Measurements from ENCODE around the gene GPR39.
A peak's percentile ranks its signal among the peaks of the same experiment; 100 is the strongest.

GPR39 gene

GRCh38 chr2:132416723-132417395, at the start of gene GPR39:
GPR39 (plus strand) TSS chr2:132416805.
- DNase-seq (no peak), ATAC-seq (replicated peaks) (no peak)
- H3K27ac Mint-ChIP-seq, result no peak within 1 kb of the TSS
- H3K4me1 Mint-ChIP-seq, result peaks cover 0 to 10% of the 10 kb centered on the region in 2 donors
- peaks cover 2% of the 10 kb centered on the region in 2 donors for H3K9me3 Mint-ChIP-seq
- peak within 1 kb of the TSS in 1 of 2 donors; percentile 60 for H3K4me3 Mint-ChIP-seq
- H3K36me3 Mint-ChIP-seq, result peaks cover 0 to 3% of the 10 kb centered on the region in 2 donors
- H3K27me3 Mint-ChIP-seq, result peaks cover 25 to 43% of the 10 kb centered on the region in 2 donors

- no peaks in the 10 kb centered on the region for H3K36me3 Mint-ChIP-seq
- H3K4me1 Mint-ChIP-seq, result peaks cover 0 to 4% of the 10 kb centered on the region in 2 donors
- ATAC-seq (replicated peaks), result no peak
Measured at GRCh38 chr2:132368191-132368590, 48.4 kb upstream of the GPR39 start.

GRCh38 chr2:132372276-132372675, 44.3 kb upstream of the GPR39 start:
- peaks cover 0 to 4% of the 10 kb centered on the region in 2 donors for H3K9me3 Mint-ChIP-seq
- H3K4me1 Mint-ChIP-seq, result peaks cover 0 to 3% of the 10 kb centered on the region in 2 donors
- H3K27ac Mint-ChIP-seq, result no peak overlapping the region
- peaks cover 0 to 8% of the 10 kb centered on the region in 2 donors for H3K27me3 Mint-ChIP-seq
- no peak for DNase-seq
- no peak overlapping the region for H3K4me3 Mint-ChIP-seq
- H3K36me3 Mint-ChIP-seq, result no peaks in the 10 kb centered on the region
- ATAC-seq (replicated peaks), result no peak

More at GRCh38 chr2:132368191-132368590, 48.4 kb upstream of the GPR39 start:
- Mint-ChIP-seq H3K27ac (no peak overlapping the region), H3K4me3 (no peak overlapping the region), H3K9me3 (peaks cover 9 to 12% of the 10 kb centered on the region in 2 donors), H3K27me3 (peaks cover 4 to 5% of the 10 kb centered on the region in 2 donors)
- no peak for DNase-seq

GRCh38 chr2:132373391-132374135, 43.0 kb upstream of the GPR39 start:
- H3K27me3 Mint-ChIP-seq, result peaks cover 0 to 8% of the 10 kb centered on the region in 2 donors
- peaks cover 0 to 3% of the 10 kb centered on the region in 2 donors for H3K4me1 Mint-ChIP-seq
- H3K4me3 Mint-ChIP-seq, result no peak overlapping the region
- H3K36me3 Mint-ChIP-seq, result no peaks in the 10 kb centered on the region
- ATAC-seq (replicated peaks) (no peak), DNase-seq (no peak)
- no peak overlapping the region for H3K27ac Mint-ChIP-seq
- H3K9me3 Mint-ChIP-seq, result peaks cover 0 to 4% of the 10 kb centered on the region in 2 donors

GRCh38 chr2:132374151-132374550, 42.5 kb upstream of the GPR39 start:
- no peak overlapping the region for H3K27ac Mint-ChIP-seq
- no peak overlapping the region for H3K4me3 Mint-ChIP-seq
- H3K36me3 Mint-ChIP-seq, result no peaks in the 10 kb centered on the region
- H3K9me3 Mint-ChIP-seq, result peaks cover 0 to 4% of the 10 kb centered on the region in 2 donors
- H3K27me3 Mint-ChIP-seq, result peaks cover 0 to 4% of the 10 kb centered on the region in 2 donors
- ATAC-seq (replicated peaks), result no peak
- peaks cover 0 to 3% of the 10 kb centered on the region in 2 donors for H3K4me1 Mint-ChIP-seq
- no peak for DNase-seq

- Mint-ChIP-seq H3K27ac (no peak overlapping the region), H3K4me3 (no peak overlapping the region), H3K36me3 (no peaks in the 10 kb centered on the region), H3K27me3 (peaks cover 0 to 4% of the 10 kb centered on the region in 2 donors), H3K9me3 (peaks cover 0 to 4% of the 10 kb centered on the region in 2 donors), H3K4me1 (peaks cover 0 to 3% of the 10 kb centered on the region in 2 donors)
- no peak for ATAC-seq (replicated peaks)
- no peak for DNase-seq
Measured at GRCh38 chr2:132374551-132374950, 42.1 kb upstream of the GPR39 start.

DNA sequence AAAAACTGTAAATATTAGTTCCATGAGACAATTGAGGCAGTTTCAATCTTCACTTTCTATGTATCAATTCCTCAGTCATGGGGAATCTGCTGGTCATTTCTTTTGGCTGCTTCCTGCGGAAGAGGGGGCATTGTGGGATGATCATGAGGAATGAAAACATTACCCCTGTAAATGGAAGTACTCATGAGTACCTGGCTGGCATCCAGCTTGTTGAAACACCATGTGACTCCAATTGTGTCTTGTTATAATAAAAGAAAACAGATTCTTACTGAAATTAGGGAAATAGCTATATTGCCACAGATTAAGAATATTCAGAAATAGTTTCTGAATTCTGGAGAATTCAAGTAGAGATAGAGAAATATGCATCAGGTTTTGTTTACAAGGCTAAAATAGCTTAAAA, 41.6 kb upstream of the GPR39 start:
- no peak overlapping the region for H3K4me3 Mint-ChIP-seq
- peaks cover 0 to 3% of the 10 kb centered on the region in 2 donors for H3K4me1 Mint-ChIP-seq
- H3K27ac Mint-ChIP-seq, result no peak overlapping the region
- peaks cover 0 to 7% of the 10 kb centered on the region in 2 donors for H3K9me3 Mint-ChIP-seq
- peaks cover 0 to 4% of the 10 kb centered on the region in 2 donors for H3K27me3 Mint-ChIP-seq
- no peaks in the 10 kb centered on the region for H3K36me3 Mint-ChIP-seq
- ATAC-seq (replicated peaks) (no peak), DNase-seq (no peak)

DNA sequence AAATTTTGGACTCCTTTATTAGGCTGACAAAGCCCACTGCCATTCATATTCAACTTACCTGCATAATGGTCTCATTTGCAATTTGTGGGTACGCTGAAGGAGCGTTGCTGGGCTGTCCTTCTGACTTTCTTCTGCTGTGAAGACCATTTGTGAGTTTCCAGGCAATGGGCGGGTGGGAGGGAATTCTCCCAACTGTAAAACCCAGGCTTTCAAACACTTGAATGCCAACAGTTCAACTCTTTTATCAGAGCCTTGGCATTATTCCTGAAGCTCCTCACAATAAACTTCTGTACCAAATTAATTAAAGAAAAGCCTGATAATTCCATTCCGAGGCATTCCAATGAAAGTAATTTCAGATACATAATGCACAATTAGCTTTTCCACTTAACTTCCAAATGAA, 35.2 kb upstream of the GPR39 start:
- H3K9me3 Mint-ChIP-seq, result peaks cover 8 to 9% of the 10 kb centered on the region in 2 donors
- H3K36me3 Mint-ChIP-seq, result no peaks in the 10 kb centered on the region
- H3K4me1 Mint-ChIP-seq, result peaks cover 2 to 14% of the 10 kb centered on the region in 2 donors
- no peak overlapping the region for H3K27ac Mint-ChIP-seq
- no peak for ATAC-seq (replicated peaks)
- no peaks in the 10 kb centered on the region for H3K27me3 Mint-ChIP-seq
- DNase-seq, result no peak
- H3K4me3 Mint-ChIP-seq, result no peak overlapping the region

DNA sequence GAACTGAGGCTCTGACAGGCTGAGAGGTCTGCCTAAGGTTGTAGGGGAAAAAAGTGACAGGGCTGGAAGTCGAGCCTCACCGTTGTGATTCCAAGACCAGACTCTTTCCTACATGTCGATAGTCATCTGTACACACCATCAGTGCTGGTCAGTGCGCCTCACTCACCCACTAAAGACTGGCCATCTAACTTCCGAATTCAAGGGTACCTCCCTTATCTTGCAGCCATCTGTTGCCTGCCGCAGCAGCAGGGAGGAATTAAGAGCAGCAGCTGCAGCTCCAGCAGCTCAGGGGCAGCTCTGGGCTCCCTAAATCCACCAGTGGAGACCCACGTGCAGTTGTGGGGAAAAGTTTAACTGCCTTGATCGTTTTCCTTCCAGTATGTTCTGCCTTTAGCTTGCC, 32.6 kb upstream of the GPR39 start:
- H3K27me3 Mint-ChIP-seq, result no peaks in the 10 kb centered on the region
- H3K27ac Mint-ChIP-seq, result no peak overlapping the region
- DNase-seq, result no peak
- H3K36me3 Mint-ChIP-seq, result no peaks in the 10 kb centered on the region
- peaks cover 2 to 14% of the 10 kb centered on the region in 2 donors for H3K4me1 Mint-ChIP-seq
- H3K9me3 Mint-ChIP-seq, result peaks cover 9 to 12% of the 10 kb centered on the region in 2 donors
- ATAC-seq (replicated peaks), result peak in 1 of 2 donors; percentile 23
- no peak overlapping the region for H3K4me3 Mint-ChIP-seq

DNA sequence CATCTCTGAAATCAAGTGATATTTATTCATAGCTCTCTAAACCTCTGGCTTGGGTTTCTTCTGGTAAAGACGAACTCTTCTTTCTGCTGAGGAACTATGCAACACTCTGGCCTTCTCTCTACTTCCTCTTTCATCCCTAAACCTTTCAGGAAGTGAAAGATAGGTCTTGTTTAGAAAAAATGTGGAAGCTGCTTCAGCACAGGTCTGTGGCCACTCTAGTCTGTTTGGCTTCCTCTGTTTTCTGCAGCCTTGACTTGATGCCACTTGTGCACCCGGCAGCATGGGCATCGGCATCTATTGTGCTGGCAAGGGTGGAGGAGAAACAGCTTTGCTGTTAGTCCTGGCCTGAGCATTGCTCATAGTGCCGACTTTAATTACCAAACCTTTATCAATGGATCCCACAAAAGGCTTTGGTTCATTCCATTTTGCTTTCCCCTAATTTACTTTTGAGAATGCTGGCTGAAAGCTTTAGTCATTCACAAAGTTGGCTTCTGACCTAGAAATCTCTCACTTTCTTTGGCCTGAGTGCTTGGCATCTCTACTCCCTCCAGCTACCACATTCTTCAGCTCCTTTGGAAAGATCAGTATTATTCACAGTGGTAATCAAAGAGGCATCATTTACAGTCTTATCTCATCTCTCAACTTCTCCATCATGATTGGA, 32.0 kb upstream of the GPR39 start:
- H3K36me3 Mint-ChIP-seq, result no peaks in the 10 kb centered on the region
- no peaks in the 10 kb centered on the region for H3K27me3 Mint-ChIP-seq
- ATAC-seq (replicated peaks) (peak; percentile 96 to 99), DNase-seq (no peak)
- H3K4me3 Mint-ChIP-seq, result no peak overlapping the region
- H3K4me1 Mint-ChIP-seq, result peaks cover 2 to 14% of the 10 kb centered on the region in 2 donors
- H3K9me3 Mint-ChIP-seq, result peaks cover 9 to 13% of the 10 kb centered on the region in 2 donors
- H3K27ac Mint-ChIP-seq, result no peak overlapping the region

- no peaks in the 10 kb centered on the region for H3K27me3 Mint-ChIP-seq
- ATAC-seq (replicated peaks) (no peak), DNase-seq (no peak)
- H3K27ac Mint-ChIP-seq, result no peak overlapping the region
- H3K36me3 Mint-ChIP-seq, result no peaks in the 10 kb centered on the region
- no peak overlapping the region for H3K4me3 Mint-ChIP-seq
- peaks cover 2 to 14% of the 10 kb centered on the region in 2 donors for H3K4me1 Mint-ChIP-seq
- peaks cover 1 to 12% of the 10 kb centered on the region in 2 donors for H3K9me3 Mint-ChIP-seq
Measured at GRCh38 chr2:132387126-132387525, 29.5 kb upstream of the GPR39 start.

DNA sequence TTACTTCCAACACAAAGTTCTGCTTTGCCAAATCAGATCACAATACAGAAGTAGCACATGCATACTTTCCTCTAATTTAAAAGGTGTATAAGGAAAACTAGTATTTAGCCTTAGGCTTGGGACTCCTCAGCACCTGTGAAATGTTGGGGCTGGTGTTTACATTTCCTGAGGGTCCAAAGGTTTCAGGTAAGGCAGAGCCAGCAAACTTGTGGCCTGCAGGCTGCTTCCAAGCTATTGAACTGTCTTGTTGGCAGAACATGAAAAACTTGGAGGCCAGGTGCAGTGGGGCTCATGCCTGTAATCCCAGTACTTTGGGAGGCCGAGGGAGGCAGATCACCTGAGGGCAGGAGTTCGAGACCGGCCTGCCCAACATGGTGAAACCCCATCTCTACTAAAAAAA, 26.5 kb upstream of the GPR39 start:
- Mint-ChIP-seq H3K9me3 (peaks cover 0 to 9% of the 10 kb centered on the region in 2 donors), H3K4me1 (peaks cover 0 to 2% of the 10 kb centered on the region in 2 donors), H3K27ac (no peak overlapping the region), H3K4me3 (no peak overlapping the region), H3K36me3 (no peaks in the 10 kb centered on the region), H3K27me3 (no peaks in the 10 kb centered on the region)
- ATAC-seq (replicated peaks) (no peak), DNase-seq (no peak)

DNA sequence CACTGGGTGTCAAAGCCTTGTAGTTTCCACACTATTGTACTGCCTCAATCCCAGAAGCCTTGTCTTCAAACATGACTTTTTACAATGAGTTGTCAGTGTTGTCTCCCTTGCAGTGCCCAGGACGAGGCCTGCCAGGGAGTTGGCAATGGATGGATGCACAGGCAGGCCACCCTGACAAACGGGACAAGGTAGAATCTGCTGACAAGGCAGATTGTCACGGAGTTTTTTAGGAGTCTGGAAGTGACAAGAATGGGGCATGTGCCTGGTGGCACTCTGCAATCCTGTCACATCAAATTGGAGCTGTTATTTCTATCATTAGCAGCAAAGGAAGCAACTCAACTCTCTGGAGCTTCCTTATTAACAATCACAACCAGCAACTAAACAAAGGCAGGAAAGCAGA, 25.2 kb upstream of the GPR39 start:
- Mint-ChIP-seq H3K4me1 (no peaks in the 10 kb centered on the region), H3K27ac (no peak overlapping the region), H3K9me3 (peaks cover 0 to 9% of the 10 kb centered on the region in 2 donors), H3K36me3 (no peaks in the 10 kb centered on the region), H3K27me3 (no peaks in the 10 kb centered on the region), H3K4me3 (no peak overlapping the region)
- ATAC-seq (replicated peaks) (no peak), DNase-seq (no peak)

DNA sequence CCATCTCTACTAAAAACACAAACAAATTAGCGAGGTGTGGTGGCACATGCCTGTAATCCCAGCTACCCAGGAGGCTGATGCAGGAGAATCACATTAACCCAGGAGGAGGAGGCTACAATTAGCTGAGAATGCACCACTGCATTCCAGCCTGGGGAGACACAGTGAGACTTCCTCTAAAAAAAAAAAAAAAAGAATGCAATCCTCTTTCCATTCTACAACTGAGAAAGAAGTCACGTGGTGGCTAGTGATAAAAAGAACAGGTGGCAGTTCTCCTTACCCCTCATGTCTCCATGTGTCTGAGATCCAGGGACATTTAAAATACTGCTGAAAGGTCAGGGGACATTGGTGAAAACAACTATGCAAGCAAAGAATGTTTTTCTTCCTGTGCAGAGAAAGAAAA, 24.4 kb upstream of the GPR39 start:
- no peak for DNase-seq
- H3K4me3 Mint-ChIP-seq, result no peak overlapping the region
- H3K4me1 Mint-ChIP-seq, result no peaks in the 10 kb centered on the region
- H3K27ac Mint-ChIP-seq, result no peak overlapping the region
- no peaks in the 10 kb centered on the region for H3K27me3 Mint-ChIP-seq
- H3K9me3 Mint-ChIP-seq, result peaks cover 0 to 9% of the 10 kb centered on the region in 2 donors
- no peak for ATAC-seq (replicated peaks)
- no peaks in the 10 kb centered on the region for H3K36me3 Mint-ChIP-seq

Data from stimulated activated naive B cell treated with anti-CD40 and anti-IgM and Interleukin-4, amounts not matched to agents 10 μg/mL and 1 μg/mL and 100 μg/mL, for 72 hours (primary cell).